GM12878 (cell line): ENCODE results near the gene SLC9A3. TPM values are rescaled to one million over a fixed set of nuclear protein-coding genes. Genes with fewer than 3 reads are reported as not detected.

Experiments
- ATAC-seq: fragments of 200-7000 bp; cut with Tn5 transposase; 3 replicates; pipeline ENCODE4 v1.9.1; 2020; ENCODE audit warnings: mild to moderate bottlenecking, moderate library complexity
- BruUV-seq: library from RNA; stranded (reverse); fragments of 400-500 nt; replicated peaks from 2 replicates; lab custom pipeline; 2021; lab: Mats Ljungman, UMichigan
- CTCF ChIA-PET: fragments of 300-600 bp; sonication (Branson Sonifier 250); formaldehyde crosslinking; extraction: SDS; loops from one replicate; lab custom pipeline; 2021; ENCODE audit warnings: inconsistent platforms; lab: Yijun Ruan, JAX
- POLR2A ChIA-PET: fragments of 350-600 bp; formaldehyde crosslinking; extraction: SDS; loops from one replicate; lab custom pipeline; 2021; ENCODE audit warnings: inconsistent platforms; lab: Charles Lee
- RAD21 ChIA-PET: fragments of 300-600 bp; sonication (Branson Sonifier 250); formaldehyde crosslinking; loops from one replicate; lab custom pipeline; 2023; ENCODE audit warnings: antibody characterized with exemption; ENCODE audit not compliant: unreplicated experiment; lab: Charles Lee
- SMC1A ChIA-PET: fragments of 300-600 bp; sonication (Branson Sonifier 250); formaldehyde crosslinking; loops from one replicate; lab custom pipeline; 2023; ENCODE audit not compliant: unreplicated experiment, uncharacterized antibody; lab: Charles Lee
- DNase-seq: peaks from one replicate; pipeline ENCODE4 v3.0.0-alpha.2; 2011; ENCODE audit warnings: low read depth, low spot score
- FAIRE-seq: peaks from 3 replicates; lab custom pipeline; 2011; peaks lifted over from hg19 to GRCh38; lab: Jason Lieb, UNC
- H2AFZ ChIP-seq: 2 replicates; pipeline ENCODE4 v1.6.0; 2011; ENCODE audit warnings: low read depth, low read length, control low read depth; ENCODE audit not compliant: control insufficient read depth
- H3K27ac ChIP-seq: 2 replicates; pipeline ENCODE4 v1.5.1; 2011; ENCODE audit warnings: control low read depth; ENCODE audit not compliant: control insufficient read depth, insufficient read depth
- H3K27me3 ChIP-seq, 2 experiments: replicated peaks in 1 of 2; 2 replicates each; pipeline versions ENCODE4 v1.6.0 to v1.6.1; 2011; ENCODE audit warnings: low read length in 1 of 2; ENCODE audit not compliant: control insufficient read depth in 2 of 2, insufficient read depth in 2 of 2
- H3K36me3 ChIP-seq, 2 experiments: 2 replicates each; pipeline ENCODE4 v1.5.1; 2011; ENCODE audit warnings: low read length in 1 of 2; ENCODE audit not compliant: control insufficient read depth in 2 of 2, insufficient read depth in 2 of 2
- H3K4me1 ChIP-seq: 2 replicates; pipeline ENCODE4 v1.6.1; 2011; ENCODE audit warnings: mild to moderate bottlenecking, low read length, moderate library complexity, mixed read lengths; ENCODE audit not compliant: control insufficient read depth, insufficient read depth
- H3K4me2 ChIP-seq: 2 replicates; pipeline ENCODE4 v1.6.0; 2011; ENCODE audit warnings: control low read depth; ENCODE audit not compliant: control insufficient read depth, insufficient read depth
- H3K4me3 ChIP-seq: fragments of 200-600 bp; sonication (generic); 2 replicates; pipeline ENCODE4 v1.5.1; 2016
- H3K79me2 ChIP-seq: 2 replicates; pipeline ENCODE4 v1.6.0; 2011; ENCODE audit warnings: low read length; ENCODE audit not compliant: control insufficient read depth, insufficient read depth
- H3K9ac ChIP-seq: 2 replicates; pipeline ENCODE4 v1.8.0; 2011; ENCODE audit warnings: low read length, control low read depth, mixed read lengths; ENCODE audit not compliant: control insufficient read depth, insufficient read depth
- H3K9me3 ChIP-seq: replicated peaks from 3 replicates; pipeline ENCODE4 v1.5.1; 2011; ENCODE audit warnings: mild to moderate bottlenecking, low read length; ENCODE audit not compliant: control insufficient read depth, insufficient read depth
- H4K20me1 ChIP-seq: 2 replicates; pipeline ENCODE4 v1.6.0; 2011; ENCODE audit not compliant: control insufficient read depth, insufficient read depth
- BCLAF1 ChIP-seq: fragments of 450-650 bp; IDR thresholded peaks from 2 replicates; pipeline ENCODE4 v1.6.1; 2017; ENCODE audit warnings: antibody characterized with exemption, mild to moderate bottlenecking, moderate library complexity
- BHLHE40 ChIP-seq, 2 experiments: fragments of 450-650 bp in 1 of 2; IDR thresholded peaks; 2 replicates each; pipeline ENCODE4 v1.6.1; 2011 to 2017; ENCODE audit warnings: low read depth in 2 of 2, borderline replicate concordance in 1 of 2, improper control_type of control experiment in 1 of 2, low read length in 1 of 2, mild to moderate bottlenecking in 1 of 2
- CREM ChIP-seq: IDR thresholded peaks from 2 replicates; pipeline ENCODE4 v1.6.1; 2014; ENCODE audit warnings: antibody characterized with exemption, low read depth
- ETV6 ChIP-seq, 2 experiments: fragments of 450-650 bp in 1 of 2; IDR thresholded peaks in 1 of 2; conservative IDR thresholded peaks in 1 of 2; 2 replicates each; pipeline ENCODE4 v1.6.1; 2014; ENCODE audit warnings: antibody characterized with exemption in 1 of 2, borderline replicate concordance in 1 of 2, low read depth in 1 of 2, mild to moderate bottlenecking in 1 of 2, moderate library complexity in 1 of 2
- GABPA ChIP-seq: IDR thresholded peaks from 2 replicates; pipeline ENCODE4 v1.6.1; 2014; ENCODE audit warnings: antibody characterized with exemption, low read depth, mild to moderate bottlenecking, inconsistent platforms
- GATAD2B ChIP-seq: fragments of 450-650 bp; conservative IDR thresholded peaks from 2 replicates; pipeline ENCODE4 v1.6.1; 2017; ENCODE audit warnings: low read depth, mild to moderate bottlenecking, moderate library complexity
- KLF5 ChIP-seq: fragments of 450-650 bp; IDR thresholded peaks from 2 replicates; pipeline ENCODE4 v1.6.1; 2014; ENCODE audit warnings: mild to moderate bottlenecking; ENCODE audit not compliant: partially characterized antibody
- NFXL1 ChIP-seq: fragments of 450-650 bp; IDR thresholded peaks from 2 replicates; pipeline ENCODE4 v1.6.1; 2017; ENCODE audit warnings: antibody characterized with exemption, mild to moderate bottlenecking, borderline replicate concordance
- NR2C2 ChIP-seq: IDR thresholded peaks from 2 replicates; pipeline ENCODE4 v1.6.1; 2011; ENCODE audit warnings: borderline replicate concordance, low read depth; ENCODE audit not compliant: control insufficient read depth, insufficient read length
- RAD21 ChIP-seq: IDR thresholded peaks from 2 replicates; pipeline ENCODE4 v1.6.1; 2011; ENCODE audit warnings: mild to moderate bottlenecking, low read depth, low read length, moderate library complexity; ENCODE audit not compliant: insufficient read depth
- STAT3 ChIP-seq: IDR thresholded peaks from 2 replicates; pipeline ENCODE4 v1.6.1; 2011; ENCODE audit warnings: low read depth, low read length, improper control_type of control experiment
- SUPT20H ChIP-seq: IDR thresholded peaks from 2 replicates; pipeline ENCODE4 v1.6.1; 2011; ENCODE audit warnings: low read depth, mild to moderate bottlenecking, low read length, moderate library complexity, borderline replicate concordance; ENCODE audit not compliant: control insufficient read depth
- TCF3 ChIP-seq: IDR thresholded peaks from 2 replicates; pipeline ENCODE4 v1.6.1; 2012; ENCODE audit warnings: low read depth, mild to moderate bottlenecking, low read length, borderline replicate concordance; ENCODE audit not compliant: insufficient read depth
- ZBTB40 ChIP-seq: fragments of 450-650 bp; IDR thresholded peaks from 2 replicates; pipeline ENCODE4 v1.6.1; 2016; ENCODE audit warnings: mild to moderate bottlenecking, moderate library complexity, borderline replicate concordance
- WGBS: methylation state at CpG from one replicate; pipeline ENCODE4 v1.1.6; 2016; ENCODE audit warnings: low lambda C conversion rate; ENCODE audit not compliant: insufficient replicate concordance, insufficient coverage; ENCODE audit errors: missing lambda C conversion rate; 5-methylcytosine and 5-hydroxymethylcytosine counted together
- in situ Hi-C: fragments of 300-500 bp; cut with MboI; formaldehyde crosslinking; loops from 9 replicates; pipeline ENCODE4 v1.14.3; 2018; ENCODE audit warnings: mixed read lengths
- intact Hi-C: fragments of 100-400 bp; cut with micrococcal nuclease; formaldehyde crosslinking; loops from one replicate; pipeline ENCODE4 v1.14.2; 2022; ENCODE audit not compliant: unreplicated experiment
- polyA plus RNA-seq, 11 experiments: library from polyadenylated mRNA; depleted of rRNA in 4 of 11; unstranded in 6 of 11; stranded (reverse) in 5 of 11; fragments of >200 nt; fragmentation: Nextera tagmentation in 4 of 11; fragmentation: Illumina TruSeq in 1 of 11; extraction: Ambion mirVana in 4 of 11; extraction: Trizol in 1 of 11; gene quantifications; 1 replicate in 1 of 11; 2 replicates in 10 of 11; pipeline versions ENCODE4 v1.2.1 to v1.2.3, GENCODE V29; 2011 to 2016; ENCODE audit warnings: inconsistent platforms in 2 of 11, missing spikeins in 2 of 11, low read depth in 1 of 11
- total RNA-seq, 4 experiments: library from RNA; depleted of rRNA in 3 of 4; stranded (reverse); fragments of >200 nt in 3 of 4; fragmentation: Illumina TruSeq in 1 of 4; extraction: Trizol in 1 of 4; gene quantifications; 2 replicates each; pipeline versions ENCODE4 v1.2.1 to v1.2.3, GENCODE V29; 2013 to 2021

SLC9A3 gene
- total and polyA plus RNA-seq, 10 of the 15 experiments (the other 5 are each of a cell fraction or from before 2014, with no cell fraction given): 0.04 to 5.2 (median 2.3) TPM; not detected in 1

- TF ChIP-seq GABPA: no peak
- TF ChIP-seq RAD21: no peak
- no peak for TF ChIP-seq CREM
- TF ChIP-seq SUPT20H: no peak
- TF ChIP-seq BHLHE40 (IDR thresholded peaks at IDR 0.05; ENCODE audit: borderline replicate concordance in 1 of 2, low read depth in 2 of 2, low read length in 1 of 2): no peak
- TF ChIP-seq TCF3: no peak
- TF ChIP-seq NR2C2: no peak
- TF ChIP-seq KLF5: no peak
- no peak for TF ChIP-seq BCLAF1
- no peak for TF ChIP-seq STAT3
- TF ChIP-seq NFXL1: no peak
- no peak for TF ChIP-seq ETV6 (conservative IDR thresholded peaks at IDR 0.05 in 1 of 2, IDR thresholded peaks at IDR 0.05 in 1 of 2; ENCODE audit: borderline replicate concordance in 1 of 2, low read depth in 1 of 2)
- no peak for TF ChIP-seq ZBTB40
- TF ChIP-seq GATAD2B: no peak
These were observed 2.3 kb upstream of the SLC9A3 start for GRCh38 chr5:526456-527088.

More at GRCh38 chr5:526456-527088, 2.3 kb upstream of the SLC9A3 start:
- Histone ChIP-seq H2AFZ (no peak overlapping the region), H3K27ac (no peak overlapping the region), H3K27me3 (peaks cover 12 to 27% of the 10 kb centered on the region in 2 experiments), H3K4me1 (peaks cover 22% of the 10 kb centered on the region), H4K20me1 (no peaks in the 10 kb centered on the region), H3K9me3 (no peaks in the 10 kb centered on the region), H3K4me3 (no peak overlapping the region), H3K36me3 (no peaks in the 10 kb centered on the region), H3K79me2 (no peaks in the 10 kb centered on the region), H3K4me2 (no peak overlapping the region), H3K9ac (no peak overlapping the region)
- no peak for FAIRE-seq
- ChIA-PET POLR2A (no interaction called here), CTCF (no interaction called here), RAD21 (no interaction called here), SMC1A (no interaction called here)
- intact Hi-C loops (no loop called here), in situ Hi-C loops (no loop called here)
- BruUV-seq: no TSS peak
- 36% methylated on average over 14 of the region's 14 CpGs for WGBS
- DNase-seq: no peak
- ATAC-seq: no peak
